Body of pancreas (tissue), 4 donors: ENCODE data around the gene BTBD1.

Experiments used
- POLR2A ChIP-seq, 3 donors: fragments of 450-650 bp; IDR thresholded peaks; one replicate each; pipeline ENCODE4 v1.6.1; 2016; ENCODE audit warnings: antibody characterized with exemption in 3 of 3, mild to moderate bottlenecking in 2 of 3
- TF ChIP-seq, protein P1 (sequence below), 7 experiments: fragments of 450-650 bp in 4 of 7; fragments of 200-600 bp in 3 of 7; sonication (generic) in 3 of 7; IDR thresholded peaks; one replicate each; pipeline ENCODE4 v1.5.1; 2016 to 2019; ENCODE audit warnings: antibody characterized with exemption in 7 of 7

- no peak for TF ChIP-seq POLR2A (IDR thresholded peaks at IDR 0.05)
- TF ChIP-seq, protein P1, sequence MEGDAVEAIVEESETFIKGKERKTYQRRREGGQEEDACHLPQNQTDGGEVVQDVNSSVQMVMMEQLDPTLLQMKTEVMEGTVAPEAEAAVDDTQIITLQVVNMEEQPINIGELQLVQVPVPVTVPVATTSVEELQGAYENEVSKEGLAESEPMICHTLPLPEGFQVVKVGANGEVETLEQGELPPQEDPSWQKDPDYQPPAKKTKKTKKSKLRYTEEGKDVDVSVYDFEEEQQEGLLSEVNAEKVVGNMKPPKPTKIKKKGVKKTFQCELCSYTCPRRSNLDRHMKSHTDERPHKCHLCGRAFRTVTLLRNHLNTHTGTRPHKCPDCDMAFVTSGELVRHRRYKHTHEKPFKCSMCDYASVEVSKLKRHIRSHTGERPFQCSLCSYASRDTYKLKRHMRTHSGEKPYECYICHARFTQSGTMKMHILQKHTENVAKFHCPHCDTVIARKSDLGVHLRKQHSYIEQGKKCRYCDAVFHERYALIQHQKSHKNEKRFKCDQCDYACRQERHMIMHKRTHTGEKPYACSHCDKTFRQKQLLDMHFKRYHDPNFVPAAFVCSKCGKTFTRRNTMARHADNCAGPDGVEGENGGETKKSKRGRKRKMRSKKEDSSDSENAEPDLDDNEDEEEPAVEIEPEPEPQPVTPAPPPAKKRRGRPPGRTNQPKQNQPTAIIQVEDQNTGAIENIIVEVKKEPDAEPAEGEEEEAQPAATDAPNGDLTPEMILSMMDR (IDR thresholded peaks at IDR 0.05) = no peak
Observed at GRCh38 chr15:83078712-83079111, 11.7 kb upstream of the BTBD1 start.
